Heart left ventricle (tissue), 13 donors: ENCODE results near the gene MLLT3.

Experiments used
- CTCF ChIP-seq, 12 donors: fragments of 200-600 bp; sonication (generic) in 4 of 12; IDR thresholded peaks; one replicate each; pipeline versions ENCODE4 v1.5.0 to v1.8.0; 2018 to 2022; ENCODE audit warnings: antibody characterized with exemption in 12 of 12, mild to moderate bottlenecking in 5 of 12
- POLR2A ChIP-seq, 2 donors: fragments of 450-650 bp; IDR thresholded peaks; one replicate each; pipeline ENCODE4 v1.6.1; 2017; ENCODE audit warnings: antibody characterized with exemption in 2 of 2, mild to moderate bottlenecking in 2 of 2, moderate library complexity in 2 of 2
- donor health status: ischemic (EF 13 %, LVEDD 7.1; RV severe dilation, severe dysfunction).
- donor health status: DM: no; HTN: yes; CAD: no.
- donor health status: DM: no; HTN: no; CAD: no.
- donor health status: ischemic (EF 25% LVEDD 6.9; RV normal size, moderate dysfunction).
- donor health status: ischemic (EF 25% LVEDD 5.7; RV mildly dilated, moderate dysfunction).
- donor health status: ischemic (EF 35%, LVEDD 5.7; RV mildly dilated, moderate dysfunction).
- donor health status: nonischemic (EF 11% LVEDD 7.7; RV severe dilation, severe dysfunction).
- donor health status: DM: yes; HTN: yes; CAD: no.
- donor health status: PGD.
- donor health status: ischemic (EF 29% LVEDD 5.4; RV normal size, mild dysfunction).
- donor health status: nonischemic (EF 23%, LVEDD 6.1; RV moderate dilation, normal function).

DNA sequence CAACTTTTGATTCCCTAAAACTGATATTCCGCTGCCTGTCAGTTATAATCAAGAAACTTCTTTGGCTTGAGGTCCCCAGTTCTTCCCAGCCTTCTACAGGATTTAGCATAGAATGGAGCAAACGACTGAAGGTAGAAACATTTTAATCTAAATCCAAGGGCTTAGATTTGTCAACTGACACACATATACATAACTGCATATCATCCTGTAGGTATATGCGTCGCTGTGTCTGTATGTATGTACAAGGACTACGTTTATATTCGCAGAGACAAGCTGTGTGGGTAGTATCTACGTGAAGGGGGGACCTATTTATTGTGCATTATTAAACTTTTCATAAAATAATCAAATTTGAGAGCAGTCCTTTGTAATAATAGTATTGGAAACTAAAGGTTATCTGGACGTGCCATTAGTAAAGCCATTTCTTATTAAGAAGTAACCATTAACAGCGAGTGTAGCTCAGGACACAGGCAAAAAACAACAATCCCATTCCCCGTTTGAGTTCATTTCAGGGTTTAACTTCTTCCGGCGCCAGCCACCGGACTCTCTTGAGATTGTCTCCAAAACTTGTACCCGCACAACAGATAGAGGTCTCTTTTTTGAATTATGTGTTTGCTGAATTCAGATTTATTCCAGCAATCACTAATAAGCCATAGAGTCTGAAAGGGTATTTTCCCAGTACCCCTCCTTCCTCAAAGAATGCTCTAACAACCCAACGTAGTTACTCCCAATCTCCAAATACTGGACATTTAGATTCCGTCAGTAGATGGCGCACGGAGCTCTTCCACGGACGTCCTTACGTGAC, 2.1 kb upstream of the MLLT3 start:
- TF ChIP-seq CTCF (IDR thresholded peaks at IDR 0.05) (peak; percentile 61 to 89 (median 78)), POLR2A (IDR thresholded peaks at IDR 0.05) (no peak)
